B cell (primary cell): Measurements from ENCODE around the gene CNMD.

Experiments used
- CTCF ChIP-seq: fragments of 200-600 bp; IDR thresholded peaks from one replicate; pipeline ENCODE4 v1.8.0; 2022; ENCODE audit warnings: antibody characterized with exemption, mild to moderate bottlenecking
- EZH2 ChIP-seq: IDR thresholded peaks from 2 replicates; pipeline ENCODE4 v1.6.1; 2012; ENCODE audit warnings: borderline replicate concordance, low read depth, mild to moderate bottlenecking, moderate library complexity, low read length; ENCODE audit not compliant: insufficient read depth, poor library complexity, severe bottlenecking

GRCh38 chr13:52750713-52751112 lies 11.1 kb upstream of the CNMD start:
- TF ChIP-seq CTCF, result no peak
- no peak for TF ChIP-seq EZH2
